Endothelial cell of umbilical vein (primary cell): ENCODE results near the gene IDI1. TPM values are rescaled to one million over a fixed set of nuclear protein-coding genes. Genes with fewer than 3 reads are reported as not detected.

ENCODE experiments used
- BruUV-seq: library from RNA; stranded (reverse); fragments of 400-500 nt; replicated peaks from 2 replicates; lab custom pipeline; 2021; lab: Mats Ljungman, UMichigan
- CTCF ChIA-PET: fragments of 300-600, 350-600 bp; sonication (Branson Sonifier 250); formaldehyde crosslinking; loops from one replicate; lab custom pipeline; 2021; ENCODE audit warnings: antibody characterized with exemption, inconsistent platforms; lab: Charles Lee
- POLR2A ChIA-PET: fragments of 300-600, 350-600 bp; sonication (Branson Sonifier 250); formaldehyde crosslinking; loops from one replicate; lab custom pipeline; 2021; ENCODE audit warnings: antibody characterized with exemption, inconsistent platforms; lab: Charles Lee
- DNase-seq: peaks from one replicate; pipeline ENCODE4 v3.0.0-alpha.2; 2011; ENCODE audit warnings: low read depth, low spot score
- FAIRE-seq: peaks from 2 replicates; lab custom pipeline; 2011; peaks lifted over from hg19 to GRCh38; lab: Jason Lieb, UNC
- H2AFZ ChIP-seq: 2 replicates; pipeline ENCODE4 v1.6.0; 2012; ENCODE audit warnings: low read depth, low read length, control low read depth, inconsistent platforms
- H3K27ac ChIP-seq: 2 replicates; pipeline ENCODE4 v1.5.1; 2011; ENCODE audit warnings: low read depth, mild to moderate bottlenecking, control low read depth, low read length, moderate library complexity; ENCODE audit not compliant: insufficient read depth
- H3K27me3 ChIP-seq, 2 experiments: 2 replicates each; pipeline versions ENCODE4 v1.6.0 to v1.6.1; 2011; ENCODE audit warnings: low read length in 2 of 2, mixed read lengths in 1 of 2; ENCODE audit not compliant: control insufficient read depth in 2 of 2, insufficient read depth in 2 of 2
- H3K36me3 ChIP-seq, 2 experiments: 2 replicates in 1 of 2; 3 replicates in 1 of 2; pipeline ENCODE4 v1.5.1; 2011; ENCODE audit warnings: low read length in 2 of 2, mild to moderate bottlenecking in 1 of 2, moderate library complexity in 1 of 2; ENCODE audit not compliant: control insufficient read depth in 2 of 2, insufficient read depth in 2 of 2; ENCODE audit errors: extremely low read depth in 1 of 2
- H3K4me1 ChIP-seq: 3 replicates; pipeline ENCODE4 v1.5.1; 2011; ENCODE audit warnings: mild to moderate bottlenecking, low read length; ENCODE audit not compliant: control insufficient read depth, insufficient read depth; ENCODE audit errors: extremely low read depth
- H3K4me2 ChIP-seq: 2 replicates; pipeline ENCODE4 v1.6.1; 2011; ENCODE audit warnings: low read length, control low read depth, mixed read lengths; ENCODE audit not compliant: insufficient read depth
- H3K4me3 ChIP-seq, 3 experiments: fragments of 200-600 bp in 1 of 3; sonication (generic), shearing (Covaris generic) in 1 of 3; replicated peaks in 1 of 3; 2 replicates each; pipeline ENCODE4 v1.5.1; 2011 to 2016; ENCODE audit warnings: control low read depth in 3 of 3, low read length in 3 of 3, mild to moderate bottlenecking in 2 of 3, inconsistent platforms in 1 of 3, low read depth in 1 of 3, moderate library complexity in 1 of 3; ENCODE audit not compliant: insufficient read depth in 1 of 3
- H3K79me2 ChIP-seq: 2 replicates; pipeline ENCODE4 v1.6.0; 2012; ENCODE audit warnings: low read length, inconsistent platforms; ENCODE audit not compliant: control insufficient read depth, insufficient read depth
- H3K9ac ChIP-seq: replicated peaks from 2 replicates; pipeline ENCODE3; 2011; ENCODE audit warnings: low read length, control low read depth; ENCODE audit not compliant: insufficient read depth; ENCODE audit errors: extremely low read depth
- H3K9me1 ChIP-seq: replicated peaks from 3 replicates; pipeline ENCODE4 v1.6.0; 2011; ENCODE audit warnings: mild to moderate bottlenecking, low read length; ENCODE audit not compliant: control insufficient read depth, insufficient read depth; ENCODE audit errors: extremely low read depth
- H3K9me3 ChIP-seq: replicated peaks from 2 replicates; pipeline ENCODE4 v1.5.1; 2012; ENCODE audit warnings: low read length, inconsistent platforms; ENCODE audit not compliant: control insufficient read depth, insufficient read depth
- H4K20me1 ChIP-seq: replicated peaks from 2 replicates; pipeline ENCODE3; 2011; ENCODE audit warnings: mild to moderate bottlenecking, low read length; ENCODE audit not compliant: control insufficient read depth, insufficient read depth; ENCODE audit errors: extremely low read depth
- EZH2 ChIP-seq: IDR thresholded peaks from 2 replicates; pipeline ENCODE4 v1.6.1; 2012; ENCODE audit warnings: borderline replicate concordance, low read depth, mild to moderate bottlenecking, moderate library complexity, low read length, inconsistent platforms; ENCODE audit not compliant: severe bottlenecking
- FOS ChIP-seq: IDR thresholded peaks from 2 replicates; pipeline ENCODE4 v1.6.1; 2011; ENCODE audit warnings: mild to moderate bottlenecking, low read length, moderate library complexity, borderline replicate concordance; ENCODE audit not compliant: insufficient read depth
- GATA2 ChIP-seq: IDR thresholded peaks from 2 replicates; pipeline ENCODE4 v1.7.0; 2011; ENCODE audit warnings: low read depth, mild to moderate bottlenecking, moderate library complexity, mixed read lengths, low read length; ENCODE audit not compliant: insufficient read length, insufficient read depth
- JUN ChIP-seq: IDR thresholded peaks from 2 replicates; pipeline ENCODE4 v1.6.1; 2011; ENCODE audit warnings: borderline replicate concordance, low read depth; ENCODE audit not compliant: insufficient read length, insufficient read depth
- MYC ChIP-seq: IDR thresholded peaks from one replicate; pipeline ENCODE4 v1.6.1; 2011; ENCODE audit warnings: mild to moderate bottlenecking, low read depth, low read length
- POLR2A ChIP-seq: IDR thresholded peaks from 2 replicates; pipeline ENCODE4 v1.6.1; 2012; ENCODE audit warnings: low read depth, mild to moderate bottlenecking, control low read depth, low read length
- POLR2AphosphoS5 ChIP-seq: IDR thresholded peaks from 2 replicates; pipeline ENCODE4 v1.6.1; 2012; ENCODE audit warnings: low read depth, mild to moderate bottlenecking, control low read depth, low read length, moderate library complexity; ENCODE audit not compliant: insufficient read depth
- dilution Hi-C: fragments of 300-500 bp; cut with MboI; formaldehyde crosslinking; loops from one replicate; pipeline ENCODE4 v1.15.0; 2019; ENCODE audit warnings: low sequenced_read_pairs; ENCODE audit not compliant: extremely low pct_ligation_motif_present
- intact Hi-C: fragments of 100-400 bp; cut with micrococcal nuclease; formaldehyde crosslinking; loops from one replicate; pipeline ENCODE4 v1.10.0; 2022
- polyA plus RNA-seq, 4 experiments: library from polyadenylated mRNA; depleted of rRNA in 3 of 4; stranded (reverse) in 3 of 4; unstranded in 1 of 4; fragments of >200 nt; gene quantifications; 2 replicates each; pipeline versions ENCODE4 v1.2.1 to v1.2.3, GENCODE V29; 2011 to 2012; ENCODE audit warnings: missing spikeins in 1 of 4
- total RNA-seq: library from RNA; stranded (reverse); gene quantifications from 2 replicates; pipeline ENCODE4 v1.2.3, GENCODE V29; 2021
- TF ChIP-seq, protein P1 (sequence below): IDR thresholded peaks from 2 replicates; pipeline ENCODE4 v1.6.1; 2011; ENCODE audit not compliant: insufficient read depth, insufficient read length
- TF ChIP-seq, protein P2 (sequence below), 2 donors: IDR thresholded peaks; 1 replicate in 1 of 2; 2 replicates in 1 of 2; pipeline ENCODE4 v1.5.1; 2011; ENCODE audit warnings: low read length in 2 of 2, mild to moderate bottlenecking in 2 of 2, moderate library complexity in 2 of 2, control low read depth in 1 of 2, inconsistent platforms in 1 of 2, low read depth in 1 of 2; ENCODE audit not compliant: insufficient read depth in 1 of 2; ENCODE audit errors: extremely low read depth in 1 of 2

Gene IDI1
- total and polyA plus RNA-seq, 2 donors (not counting 3 experiments of a cell fraction or from before 2014, with no cell fraction given), result 42.2 to 63.0 TPM

DNA sequence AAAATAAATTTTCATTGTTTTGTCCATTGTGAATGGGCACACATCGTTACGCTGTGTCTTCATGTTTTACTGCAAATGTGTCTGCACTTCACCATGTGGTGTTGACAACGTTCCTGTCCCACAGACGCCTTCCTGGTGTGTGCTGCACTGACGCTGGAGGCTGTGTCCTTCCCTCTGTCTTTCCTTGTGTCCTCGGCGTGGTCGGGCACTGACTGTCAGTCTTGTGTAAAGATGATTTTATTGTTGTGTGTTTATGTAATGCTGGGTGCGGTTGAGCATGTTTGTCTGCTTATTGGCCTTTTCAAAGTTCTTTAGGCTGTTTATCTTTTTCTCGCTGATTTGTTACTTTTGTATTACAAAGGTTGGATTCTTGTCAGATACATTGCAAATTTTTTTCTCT, 41.3 kb downstream of the IDI1 start:
- no TSS peak for BruUV-seq
- ChIA-PET POLR2A (no interaction called here), CTCF (no interaction called here)
- no peak for TF ChIP-seq POLR2AphosphoS5
- no peak for TF ChIP-seq EZH2
- no peak for TF ChIP-seq GATA2
- no peak for TF ChIP-seq FOS
- no peak for TF ChIP-seq POLR2A
- TF ChIP-seq, protein P1, sequence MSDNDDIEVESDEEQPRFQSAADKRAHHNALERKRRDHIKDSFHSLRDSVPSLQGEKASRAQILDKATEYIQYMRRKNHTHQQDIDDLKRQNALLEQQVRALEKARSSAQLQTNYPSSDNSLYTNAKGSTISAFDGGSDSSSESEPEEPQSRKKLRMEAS, result no peak
- no peak for TF ChIP-seq MYC
- TF ChIP-seq, protein P2, sequence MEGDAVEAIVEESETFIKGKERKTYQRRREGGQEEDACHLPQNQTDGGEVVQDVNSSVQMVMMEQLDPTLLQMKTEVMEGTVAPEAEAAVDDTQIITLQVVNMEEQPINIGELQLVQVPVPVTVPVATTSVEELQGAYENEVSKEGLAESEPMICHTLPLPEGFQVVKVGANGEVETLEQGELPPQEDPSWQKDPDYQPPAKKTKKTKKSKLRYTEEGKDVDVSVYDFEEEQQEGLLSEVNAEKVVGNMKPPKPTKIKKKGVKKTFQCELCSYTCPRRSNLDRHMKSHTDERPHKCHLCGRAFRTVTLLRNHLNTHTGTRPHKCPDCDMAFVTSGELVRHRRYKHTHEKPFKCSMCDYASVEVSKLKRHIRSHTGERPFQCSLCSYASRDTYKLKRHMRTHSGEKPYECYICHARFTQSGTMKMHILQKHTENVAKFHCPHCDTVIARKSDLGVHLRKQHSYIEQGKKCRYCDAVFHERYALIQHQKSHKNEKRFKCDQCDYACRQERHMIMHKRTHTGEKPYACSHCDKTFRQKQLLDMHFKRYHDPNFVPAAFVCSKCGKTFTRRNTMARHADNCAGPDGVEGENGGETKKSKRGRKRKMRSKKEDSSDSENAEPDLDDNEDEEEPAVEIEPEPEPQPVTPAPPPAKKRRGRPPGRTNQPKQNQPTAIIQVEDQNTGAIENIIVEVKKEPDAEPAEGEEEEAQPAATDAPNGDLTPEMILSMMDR (IDR thresholded peaks at IDR 0.05; ENCODE audit: extremely low read depth in 1 of 2, insufficient read depth in 1 of 2, low read depth in 1 of 2, low read length in 2 of 2), result no peak
- no peak for TF ChIP-seq JUN
- Histone ChIP-seq H3K79me2 (peaks cover 11% of the 10 kb centered on the region), H3K27ac (no peak overlapping the region), H3K4me1 (no peaks in the 10 kb centered on the region), H3K9ac (no peak overlapping the region), H3K9me3 (no peaks in the 10 kb centered on the region), H3K9me1 (no peaks in the 10 kb centered on the region), H3K4me3 (no peak overlapping the region), H3K27me3 (no peaks in the 10 kb centered on the region), H2AFZ (no peak overlapping the region), H3K4me2 (no peak overlapping the region), H3K36me3 (peaks cover 30 to 57% of the 10 kb centered on the region in 2 experiments), H4K20me1 (no peaks in the 10 kb centered on the region)
- FAIRE-seq (no peak), DNase-seq (no peak)
- intact Hi-C loops (no loop called here), dilution Hi-C loops (no loop called here)
